Right kidney (tissue), 9 donors: Measurements from ENCODE around the gene DBX2.
"Not testable (repeated sequence)": the region's sequence is repeated elsewhere in the genome, so short reads cannot be mapped to it uniquely, and the experiment has no call there.

Experiments used
- DNase-seq: peaks from one replicate; pipeline ENCODE4 v3.0.0-alpha.2; 2016
- long read RNA-seq, 8 donors: transcript quantifications; one replicate each; lab custom pipeline, GENCODE V29; 2026

Gene DBX2
- long read RNA-seq, donor 1: 0 reads
- long read RNA-seq, donor 2: 0 reads
- long read RNA-seq, donor 3: 0 reads
- long read RNA-seq, donor 4: 0 reads
- long read RNA-seq, donor 5: 0 reads
- long read RNA-seq, donor 6: 0 reads
- long read RNA-seq, donor 7: 0 reads
- long read RNA-seq, donor 8: 0 reads

DNA sequence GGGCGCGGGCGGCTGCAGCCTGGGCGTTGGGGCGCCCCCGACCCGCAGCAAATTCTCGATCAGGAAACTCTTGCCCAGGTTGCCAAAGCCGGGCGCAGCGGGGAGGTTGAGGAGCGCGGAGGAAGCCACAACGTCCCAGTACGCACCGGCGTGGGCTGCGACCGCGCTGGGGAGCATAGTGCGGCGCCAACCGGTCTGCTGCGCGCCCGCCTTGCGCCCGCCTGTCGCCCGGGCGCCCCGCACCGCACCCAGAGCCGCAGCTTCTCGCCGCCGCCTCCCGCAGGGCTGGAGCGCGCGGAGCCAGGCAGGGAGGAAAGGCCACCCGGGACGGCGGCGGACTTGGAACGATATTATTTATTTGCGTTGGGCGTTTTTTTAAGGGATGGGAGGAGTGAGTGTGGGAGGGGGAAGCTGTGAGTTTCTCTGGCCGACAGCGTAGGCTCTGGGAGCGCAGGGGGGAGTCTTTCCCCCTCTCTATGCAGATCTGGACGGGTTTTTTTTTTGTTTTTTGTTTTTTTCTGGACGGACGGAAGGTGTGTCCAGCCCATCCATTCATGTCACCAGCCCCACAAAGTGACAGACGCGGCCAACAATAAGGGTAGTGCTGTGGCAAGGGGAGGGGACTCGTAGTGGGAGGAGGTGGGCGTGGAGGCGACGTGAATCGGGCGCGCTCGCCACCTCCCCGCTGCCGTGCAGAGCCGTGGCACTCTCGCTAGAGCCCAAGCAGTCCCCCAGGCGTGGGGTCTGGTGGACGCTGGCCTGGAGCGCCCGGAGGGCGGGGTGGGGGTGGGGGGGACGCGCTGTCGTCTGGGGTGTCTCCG lies at the start of gene DBX2:
TSS of gene DBX2 (minus strand) at position 349 of the 821 bp plus-strand sequence. CDS start at position 177, 172 bp downstream.
- peak; percentile 70 for DNase-seq

DNA sequence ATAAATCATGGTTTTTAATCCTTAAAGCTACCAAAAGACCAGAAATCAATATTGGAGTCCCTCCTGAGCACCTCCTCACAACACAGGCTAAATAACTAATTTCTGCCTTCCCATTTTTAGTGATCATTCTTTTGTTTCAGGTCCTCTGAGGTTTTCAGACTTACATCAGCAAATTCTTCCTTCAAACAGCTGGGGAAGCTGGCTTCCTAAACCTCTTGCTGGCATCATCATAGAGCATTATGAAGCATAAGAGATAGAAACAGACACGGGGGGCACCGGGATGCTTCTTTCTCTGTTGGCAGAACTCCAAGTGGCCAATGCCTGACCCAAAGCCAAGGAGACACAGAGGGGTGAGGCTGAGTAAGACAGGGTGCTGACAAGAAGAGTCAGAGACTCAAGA lies 47.9 kb upstream of the DBX2 start:
- DNase-seq: no peak

DNA sequence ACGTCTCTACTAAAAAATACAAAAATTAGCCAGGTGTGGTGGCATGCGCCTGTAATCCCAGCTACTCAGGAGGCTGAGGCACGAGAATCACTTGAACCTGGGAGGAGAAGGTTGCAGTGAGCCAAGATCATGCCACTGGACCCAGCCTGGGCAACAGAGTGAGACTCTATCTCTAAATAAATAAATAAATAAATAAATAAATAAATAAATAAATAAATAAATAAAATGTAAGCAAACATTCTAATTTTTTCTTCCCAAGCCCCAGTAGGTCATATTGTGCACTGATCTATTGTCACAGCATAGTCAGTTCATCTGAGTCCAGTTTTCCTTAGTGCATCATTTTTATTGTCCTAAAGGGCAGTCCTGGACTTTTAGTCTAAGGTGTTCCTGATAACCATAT lies 44.5 kb upstream of the DBX2 start:
- DNase-seq: not testable (repeated sequence)

DNA sequence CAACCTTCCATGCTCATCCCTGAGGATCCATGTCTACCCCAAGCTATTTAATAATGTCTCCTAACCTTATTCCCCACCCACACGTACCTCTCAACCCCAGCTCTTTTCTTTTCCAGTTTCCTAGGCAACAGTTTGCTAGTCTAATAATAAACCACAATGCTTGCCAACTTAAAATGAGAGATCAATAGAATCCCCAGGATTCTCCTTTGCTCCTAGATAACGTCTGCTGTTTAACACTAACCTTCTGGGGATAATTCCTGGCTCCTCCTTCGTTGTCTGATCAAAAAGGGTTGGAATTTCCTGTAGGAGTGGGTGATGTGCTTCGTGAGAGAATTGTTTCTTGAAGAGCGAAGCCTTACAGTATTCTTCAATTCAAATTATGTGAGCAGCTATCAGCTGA lies 42.2 kb upstream of the DBX2 start:
- no peak for DNase-seq

DNA sequence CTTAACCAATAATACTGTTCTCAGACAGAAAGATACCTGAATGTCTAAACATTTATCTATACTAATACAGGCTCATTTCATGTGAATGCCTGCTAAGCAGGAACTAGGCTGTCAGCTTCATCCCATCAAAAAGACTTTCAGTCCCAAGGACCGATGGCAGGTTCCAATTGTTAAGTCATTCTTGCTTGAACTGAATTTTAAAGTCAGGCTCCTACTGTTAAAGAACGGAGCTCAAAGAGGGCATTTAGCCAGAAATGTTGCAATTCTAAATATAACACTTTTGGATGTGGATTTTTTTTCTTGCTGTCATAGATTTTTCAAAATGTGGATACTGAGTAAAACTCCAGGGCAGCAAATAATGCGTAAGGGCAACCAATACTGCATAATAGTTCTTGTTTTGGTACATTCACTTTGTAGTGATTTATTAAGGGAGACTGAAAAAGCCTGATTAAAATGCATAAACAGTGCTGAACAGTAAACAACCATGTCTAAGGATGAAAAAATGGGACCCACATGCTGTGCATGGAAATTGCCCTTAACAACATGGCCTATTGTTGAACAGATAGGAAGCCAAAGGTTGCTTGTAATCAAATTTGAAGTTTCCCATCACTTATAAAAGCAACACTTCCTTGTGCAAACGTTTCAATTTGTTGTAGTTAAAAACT lies 38.6 kb upstream of the DBX2 start:
- no peak for DNase-seq

DNA sequence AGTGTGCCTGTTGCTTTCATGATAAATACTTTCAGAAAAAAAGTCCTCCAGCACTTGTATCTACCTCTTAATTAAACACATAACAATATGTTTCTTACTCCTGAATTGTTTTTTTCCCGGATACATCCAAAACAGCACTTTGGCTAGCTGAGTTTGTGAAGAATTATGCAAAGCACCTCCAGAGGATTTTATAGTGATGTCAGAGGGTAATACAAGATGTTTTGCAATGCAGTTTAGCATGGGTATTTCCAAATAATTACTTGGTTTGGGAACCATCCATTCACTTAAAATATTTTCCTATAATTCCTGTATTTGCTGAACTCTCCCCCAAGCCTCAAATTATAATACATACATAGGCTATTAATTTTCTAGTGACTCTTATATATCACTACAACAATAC lies 37.7 kb upstream of the DBX2 start:
- no peak for DNase-seq

DNA sequence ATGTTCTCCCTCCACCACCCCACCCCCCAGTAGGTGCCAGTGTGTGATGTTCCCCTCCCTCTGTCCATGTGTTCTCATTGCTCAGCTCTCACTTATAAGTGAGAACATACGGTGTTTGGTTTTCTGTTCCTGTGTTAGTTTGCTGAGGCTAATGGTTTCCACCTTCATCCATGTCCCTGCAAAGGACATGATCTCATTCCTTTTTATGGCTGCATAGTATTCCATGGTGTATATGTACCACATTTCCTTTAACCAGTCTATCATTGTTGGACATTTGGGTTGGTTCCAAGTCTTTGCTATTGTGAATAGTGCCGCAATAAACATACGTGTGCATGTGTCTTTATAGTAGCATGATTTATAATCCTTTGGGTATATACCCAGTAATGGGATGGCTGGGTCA lies 33.3 kb upstream of the DBX2 start:
- not testable (repeated sequence) for DNase-seq

DNA sequence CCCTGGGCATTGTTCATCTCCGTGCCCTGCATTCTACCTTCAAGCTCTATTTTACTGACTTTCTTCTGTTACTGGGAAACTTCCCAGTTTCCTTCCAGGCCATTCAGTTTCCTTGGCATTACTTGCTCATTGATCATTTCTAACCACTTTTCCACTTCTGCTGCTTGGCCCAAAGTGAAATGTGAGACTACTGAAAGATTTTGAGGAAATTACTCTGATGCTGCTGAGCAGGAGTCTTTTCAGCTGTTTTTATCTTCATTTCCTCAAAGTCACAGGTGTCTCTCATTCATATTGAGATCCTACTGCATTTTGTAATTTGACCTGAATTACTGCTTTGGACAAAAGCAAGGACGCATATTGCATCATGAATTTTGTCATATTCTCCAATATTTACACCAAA lies 26.4 kb upstream of the DBX2 start:
- no peak for DNase-seq

DNA sequence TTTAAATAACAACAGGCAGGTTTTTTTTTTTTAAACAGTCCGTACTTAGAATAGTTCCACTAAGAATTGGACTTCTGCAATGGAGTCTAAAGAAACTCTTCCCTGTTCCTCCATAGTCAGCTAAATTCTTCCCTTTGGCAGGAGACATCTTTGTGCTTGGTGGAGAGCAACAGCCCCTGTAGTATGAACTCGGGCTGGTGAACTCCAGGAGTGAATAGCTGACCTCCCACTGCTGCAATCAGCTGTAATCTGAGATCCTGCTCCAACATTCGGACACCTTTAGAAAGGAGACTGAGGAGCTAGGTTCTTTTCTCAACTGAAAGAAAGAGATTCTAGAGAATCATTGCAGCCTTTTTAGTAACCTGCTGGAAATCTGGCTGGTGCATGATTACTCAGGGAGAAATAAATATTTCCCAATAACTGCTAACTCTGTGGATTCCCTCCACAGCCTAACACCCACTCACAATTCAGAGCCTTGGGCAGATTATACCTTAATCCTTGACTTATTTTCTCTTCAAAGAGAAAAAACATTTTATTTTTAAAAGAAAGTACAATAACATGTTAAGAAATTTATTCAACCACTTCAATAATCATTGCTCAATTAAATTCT lies 25.6 kb upstream of the DBX2 start:
- DNase-seq: no peak

DNA sequence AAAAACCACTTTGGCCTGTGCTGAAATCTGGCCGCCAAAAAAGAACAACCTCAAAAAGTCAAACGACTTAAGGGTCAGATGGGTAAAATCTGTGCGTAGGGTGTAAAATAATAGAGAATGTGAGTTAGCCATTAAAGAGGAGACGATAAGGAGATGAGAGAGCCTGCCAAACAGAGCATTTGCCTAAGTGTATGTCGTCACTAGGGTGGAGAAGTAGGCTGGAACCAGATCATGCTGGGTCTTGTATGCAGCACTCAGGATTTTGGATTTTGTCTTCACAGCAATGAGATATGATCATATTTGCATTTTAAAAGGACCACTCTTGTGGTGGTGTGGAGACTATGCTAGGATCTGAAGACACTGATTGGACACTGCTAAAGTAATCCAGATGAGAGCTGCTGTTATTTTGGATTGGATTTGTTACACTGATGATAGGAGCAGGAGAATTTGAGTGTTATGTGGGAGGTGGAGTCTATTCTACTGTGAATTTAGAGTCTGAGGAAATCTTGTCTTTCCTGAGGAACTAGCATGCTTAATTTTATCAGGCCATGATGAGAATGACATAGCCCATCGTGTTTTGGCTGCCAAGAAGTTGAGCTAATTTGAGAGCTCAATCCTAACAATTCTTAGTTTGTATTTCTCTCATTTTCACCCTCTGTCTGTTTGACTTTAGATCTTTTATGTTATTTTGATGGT lies 24.8 kb upstream of the DBX2 start:
- DNase-seq: no peak

DNA sequence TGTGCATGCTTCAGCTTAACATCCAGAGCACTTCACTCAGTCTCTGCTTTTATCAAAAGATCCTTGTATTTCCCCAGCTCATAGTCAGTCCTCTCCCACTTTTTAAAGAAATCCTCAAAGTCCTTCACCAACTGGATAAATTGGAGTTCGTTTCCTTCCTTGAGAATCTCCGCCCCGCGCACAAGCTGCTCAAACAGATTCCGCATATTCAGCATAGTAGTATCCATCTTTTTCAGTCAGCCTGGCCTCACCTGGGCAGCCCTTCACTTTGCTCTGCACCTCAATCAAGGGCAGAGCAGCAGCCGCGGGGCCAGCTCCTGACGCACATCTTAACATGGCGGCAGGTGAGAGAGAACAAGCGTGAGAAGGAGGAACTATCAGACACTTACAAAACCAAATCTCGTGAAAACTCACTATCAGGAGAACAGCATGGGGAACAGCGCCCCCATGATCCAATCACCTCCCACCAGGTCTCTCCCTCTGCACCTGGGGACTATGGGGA lies 14.3 kb upstream of the DBX2 start:
- DNase-seq: no peak

DNA sequence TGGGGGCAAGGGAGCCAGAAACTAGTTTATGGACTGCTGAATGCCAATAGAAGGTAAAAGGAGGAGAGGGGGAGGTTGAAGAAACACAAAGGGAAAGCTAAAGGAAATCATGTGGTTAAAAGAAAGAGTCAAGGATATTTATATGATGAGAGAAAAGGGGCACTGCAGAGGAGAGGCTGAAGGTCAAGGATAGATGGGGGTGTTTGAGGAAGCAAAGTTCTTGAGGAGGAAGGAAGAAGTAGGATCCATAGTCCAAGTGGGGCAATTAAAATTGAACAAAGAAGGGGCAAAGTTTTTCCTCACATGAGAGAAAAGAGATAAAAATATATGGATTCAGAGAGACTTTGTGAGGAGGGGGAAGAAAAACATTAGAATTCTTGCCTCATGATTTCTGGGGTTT lies 10.1 kb upstream of the DBX2 start:
- DNase-seq: no peak

DNA sequence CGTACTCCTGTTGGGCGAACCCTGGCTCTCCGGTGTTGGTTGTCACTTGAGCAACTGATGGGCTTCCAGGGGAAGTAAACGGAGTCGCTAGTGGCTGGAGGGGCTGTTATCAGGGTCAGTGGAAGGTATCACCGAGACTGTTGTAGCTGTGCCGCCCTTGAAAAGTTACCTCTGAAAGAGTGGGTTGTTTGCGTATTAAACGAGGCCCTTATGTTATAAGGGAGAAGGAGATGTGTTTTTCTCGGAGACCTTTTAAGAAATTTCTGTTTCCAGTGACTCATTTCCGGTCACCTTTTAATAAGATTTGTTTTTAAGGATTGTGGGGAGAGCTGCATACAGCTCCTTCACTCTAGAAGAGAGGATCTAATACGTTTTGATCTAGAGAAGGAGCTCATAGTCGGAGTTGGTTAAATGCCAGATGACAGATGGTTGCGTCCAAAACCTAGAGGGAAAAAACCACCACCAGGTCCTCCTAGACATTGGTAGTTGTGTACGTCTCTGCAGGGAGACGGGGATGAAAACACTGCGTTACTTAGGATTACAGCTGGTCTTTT lies 750 bp upstream of the DBX2 start:
- peak; percentile 27 for DNase-seq

DNA sequence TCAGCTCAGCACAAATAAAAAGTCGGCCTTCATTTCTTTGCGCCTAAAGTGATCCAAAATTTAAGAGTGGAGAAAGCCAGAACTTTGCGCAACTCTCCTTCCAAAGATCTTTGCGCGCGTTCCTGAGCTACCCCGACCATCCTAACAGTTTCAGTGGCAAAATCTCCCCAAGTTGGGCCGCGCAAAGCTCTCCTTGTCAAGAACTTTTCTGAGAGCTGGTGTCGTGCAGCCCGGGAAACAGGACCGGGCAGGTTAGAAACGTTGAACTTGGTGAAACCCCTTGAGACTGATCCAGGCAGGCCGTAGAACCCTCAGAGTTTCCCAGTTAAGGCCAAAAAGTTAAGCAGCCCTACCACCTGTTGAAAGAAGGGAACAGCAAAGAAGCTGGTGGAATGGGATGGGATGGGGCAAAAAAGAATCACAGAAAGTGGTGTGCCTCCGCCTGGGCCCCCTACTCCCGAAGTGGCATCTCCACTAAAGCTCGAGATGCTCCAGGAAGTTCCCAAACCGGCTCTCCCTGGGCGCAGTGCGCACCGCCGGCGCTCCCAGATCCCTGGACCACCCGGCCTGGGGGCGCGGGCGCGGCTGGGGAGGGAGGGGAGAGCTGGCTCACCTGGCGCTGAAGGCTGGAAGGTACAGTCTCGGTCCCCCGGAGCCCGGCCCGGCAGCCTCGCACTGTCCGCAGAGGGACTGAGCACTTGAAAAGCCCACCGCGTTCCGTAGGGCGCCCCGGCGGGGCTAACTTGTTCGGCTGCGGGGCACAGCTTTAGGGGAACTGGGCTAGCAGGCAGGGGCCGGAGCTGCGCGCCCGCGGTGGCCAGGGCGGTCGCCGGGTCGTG lies 768 bp downstream of the DBX2 start:
- no peak for DNase-seq

DNA sequence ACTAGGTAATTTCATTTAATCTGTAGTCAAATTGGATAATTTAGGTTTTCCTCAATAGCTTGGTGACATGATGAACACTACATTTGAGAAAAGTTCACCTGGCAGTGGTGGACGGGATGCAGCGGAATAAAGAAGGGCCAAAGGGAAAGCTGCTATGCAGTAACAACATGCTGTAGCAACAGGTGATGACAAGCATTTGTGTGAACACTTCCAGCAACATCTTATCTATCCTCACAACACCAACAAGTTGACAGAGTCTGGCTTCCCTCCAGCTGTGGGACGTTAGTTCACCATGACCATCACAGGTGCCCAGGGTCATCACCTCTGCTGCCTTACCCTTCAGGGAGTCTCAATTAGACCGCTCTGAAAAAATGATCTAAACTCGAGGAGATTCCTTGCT lies 8.3 kb downstream of the DBX2 start:
- no peak for DNase-seq

DNA sequence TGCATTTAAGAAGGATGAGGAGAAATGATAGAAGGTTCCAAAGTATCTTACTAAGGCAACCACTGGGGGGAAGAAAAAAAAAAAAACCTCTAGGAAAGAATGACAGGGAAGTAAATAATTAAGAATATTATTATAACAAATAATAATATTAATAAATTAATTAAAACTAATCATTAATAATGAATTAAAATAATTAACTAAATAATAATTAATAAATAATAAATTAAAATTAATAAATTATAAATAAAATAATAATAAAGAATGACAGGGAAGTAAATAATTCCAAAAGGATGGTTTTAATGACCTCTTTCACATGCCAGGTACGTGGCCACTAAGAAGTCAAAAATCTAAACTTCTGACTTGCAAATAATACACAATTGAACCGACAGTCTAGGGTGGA lies 9.9 kb downstream of the DBX2 start:
- no peak for DNase-seq

DNA sequence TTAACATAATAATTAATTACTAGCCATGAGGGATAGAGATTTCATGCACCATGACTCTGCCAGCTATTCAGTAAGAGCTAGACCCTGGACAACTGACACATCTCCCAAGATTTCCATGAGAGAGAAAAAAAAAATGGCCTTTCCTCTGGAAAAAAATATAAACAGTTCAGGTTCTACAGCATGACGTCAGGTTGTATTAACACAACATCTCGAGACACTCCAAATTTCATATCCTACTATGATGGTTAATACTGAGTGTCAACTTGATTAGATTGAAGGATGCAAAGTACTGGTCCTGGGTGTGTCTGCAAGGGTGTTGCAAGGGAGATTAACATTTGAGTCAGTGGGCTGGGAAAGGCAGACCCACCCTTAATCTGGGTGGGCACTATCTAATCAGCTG lies 11.1 kb downstream of the DBX2 start:
- no peak for DNase-seq

DNA sequence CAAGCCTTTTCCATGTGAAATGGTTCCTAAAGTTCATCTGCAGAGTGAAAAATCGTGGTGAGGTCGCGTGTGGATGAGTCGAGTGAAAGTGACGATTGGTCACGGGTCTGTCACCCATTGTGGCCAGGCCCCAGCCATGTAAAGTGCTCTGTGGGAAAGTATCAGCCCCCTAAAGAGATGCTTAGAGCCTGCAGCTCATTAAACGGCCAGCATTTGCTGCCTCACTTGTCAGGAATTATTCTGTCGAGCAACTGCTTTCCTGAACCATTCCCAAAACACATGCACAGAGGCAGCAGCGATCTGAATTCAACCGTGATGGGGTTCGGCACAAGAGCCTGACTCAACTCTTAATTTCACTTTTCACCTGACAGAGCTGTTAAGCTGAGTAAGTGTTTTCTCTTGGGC lies 16.0 kb downstream of the DBX2 start:
- DNase-seq: no peak

DNA sequence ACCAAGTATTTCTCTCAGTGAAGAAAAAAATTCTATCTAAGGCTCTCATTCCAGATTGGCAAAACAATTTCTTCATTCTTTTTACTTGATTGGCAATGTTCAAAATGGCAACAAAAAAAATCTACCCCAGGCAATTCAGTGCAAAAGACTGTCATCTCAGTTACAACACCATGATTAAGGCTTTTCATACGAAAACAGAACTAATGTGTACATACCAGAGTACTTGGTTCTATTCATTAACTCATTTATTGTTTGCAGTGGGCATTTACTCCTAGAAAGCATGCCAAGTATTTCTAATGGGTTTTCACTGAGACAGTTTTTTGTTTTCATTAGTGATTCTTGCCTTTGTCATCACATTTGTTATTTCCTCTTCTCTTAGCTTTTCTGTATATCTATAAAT lies 33.0 kb downstream of the DBX2 start:
- no peak for DNase-seq

DNA sequence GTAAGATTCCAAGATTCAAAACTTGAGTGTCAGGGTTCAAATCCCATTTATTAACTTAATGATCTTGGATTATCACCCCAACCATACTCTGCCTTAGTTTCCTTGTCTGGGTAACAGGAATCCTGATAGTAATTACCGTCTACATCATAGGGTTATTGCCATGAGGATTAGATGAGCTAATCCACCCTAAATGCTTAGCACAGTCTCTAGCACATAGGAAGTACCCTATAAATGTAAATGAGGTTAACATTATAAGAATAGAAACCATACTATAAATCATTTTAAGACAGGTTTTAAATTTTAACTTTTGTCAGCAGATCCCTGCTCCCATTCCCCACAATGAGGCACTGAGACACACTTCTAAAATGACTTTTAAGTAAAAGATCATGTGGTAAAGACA lies 36.5 kb downstream of the DBX2 start:
- no peak for DNase-seq

DNA sequence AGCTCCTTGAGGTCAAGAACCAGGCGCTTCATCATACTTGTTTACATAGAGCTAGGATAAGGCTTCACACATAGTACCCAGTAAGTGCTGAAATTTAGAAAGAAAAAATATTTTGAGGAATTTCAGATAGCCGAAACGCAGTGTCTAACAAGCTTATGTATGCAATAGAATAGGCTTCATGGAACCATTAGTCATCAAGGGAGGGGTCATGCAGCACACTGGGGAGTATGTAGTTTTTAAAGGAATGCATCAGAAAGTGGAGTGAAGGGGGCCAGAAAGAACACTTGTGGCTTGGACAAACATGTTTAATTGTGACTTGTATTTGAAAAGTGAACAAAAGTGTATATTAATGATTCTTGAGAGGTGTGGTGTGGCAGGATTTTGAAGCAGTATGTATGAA lies 38.1 kb downstream of the DBX2 start:
- no peak for DNase-seq
